HG02885 (cell line): ENCODE data around the gene GBGT1.
"Not testable (repeated sequence)": the region's sequence is repeated elsewhere in the genome, so short reads cannot be mapped to it uniquely, and the experiment has no call there.

Source experiments
- ATAC-seq: cut with Tn5 transposase; IDR thresholded peaks from one replicate; pipeline ENCODE4 v1.9.1; 2021; ENCODE audit warnings: mild to moderate bottlenecking; ENCODE audit not compliant: unreplicated experiment, poor library complexity

The GBGT1 gene

DNA sequence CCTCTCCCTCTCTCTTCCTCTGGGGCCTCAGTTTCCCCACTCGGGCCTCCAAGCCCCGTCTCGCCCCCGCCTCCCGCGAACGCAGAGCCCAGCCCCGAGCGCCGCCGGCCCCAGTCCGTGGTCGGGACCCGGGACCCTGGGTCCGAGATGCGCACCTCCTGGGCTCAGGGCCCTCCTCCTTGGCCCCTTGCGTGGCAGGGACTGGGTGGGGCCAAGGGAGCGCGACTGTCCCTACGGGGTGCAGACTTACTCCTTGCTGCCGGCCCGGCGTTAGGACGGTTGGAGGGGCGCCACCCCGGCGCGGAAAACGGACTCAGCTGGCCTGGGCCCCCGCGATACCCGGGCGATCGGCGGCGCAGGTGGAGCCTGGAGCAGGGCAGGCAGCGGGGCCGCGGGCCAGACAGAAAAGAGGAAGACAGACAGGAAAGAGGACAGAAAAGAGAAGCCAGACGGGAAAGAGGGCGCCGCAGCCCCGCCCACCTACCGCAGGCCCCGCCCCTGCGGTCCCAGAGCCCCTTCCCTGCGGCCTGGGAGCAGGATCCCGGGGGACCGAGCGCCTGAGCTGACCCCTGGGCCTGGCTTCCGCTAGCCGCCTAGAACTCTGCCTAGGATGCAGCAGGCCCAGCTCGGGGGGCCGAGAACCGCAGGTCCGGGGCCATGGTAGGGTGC, at the start of gene GBGT1:
TSS of gene GBGT1 (minus strand) at position 411 of the 669 bp plus-strand sequence. CDS start 1,502 bp downstream, outside the sequence.
- no peak for ATAC-seq

DNA sequence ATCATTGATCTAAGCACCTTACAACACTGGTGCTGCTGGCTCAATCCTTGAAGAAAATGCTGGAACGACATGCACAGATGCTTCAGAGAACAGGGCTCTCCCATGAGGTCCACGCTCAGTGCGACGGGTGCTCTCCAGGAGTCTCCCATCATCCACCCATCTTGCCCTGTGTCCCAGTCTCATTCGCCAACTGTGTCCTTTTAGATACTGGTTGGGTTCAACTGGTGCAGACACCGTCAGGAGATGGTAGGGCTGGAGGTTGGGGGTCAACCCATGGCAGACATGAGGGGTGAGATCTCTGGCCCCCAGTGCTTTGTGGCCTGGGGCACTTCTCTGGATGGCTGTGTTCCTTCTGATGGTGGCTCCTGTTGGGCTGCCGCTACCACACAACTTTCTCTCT, 46.9 kb upstream of the GBGT1 start:
- no peak for ATAC-seq

DNA sequence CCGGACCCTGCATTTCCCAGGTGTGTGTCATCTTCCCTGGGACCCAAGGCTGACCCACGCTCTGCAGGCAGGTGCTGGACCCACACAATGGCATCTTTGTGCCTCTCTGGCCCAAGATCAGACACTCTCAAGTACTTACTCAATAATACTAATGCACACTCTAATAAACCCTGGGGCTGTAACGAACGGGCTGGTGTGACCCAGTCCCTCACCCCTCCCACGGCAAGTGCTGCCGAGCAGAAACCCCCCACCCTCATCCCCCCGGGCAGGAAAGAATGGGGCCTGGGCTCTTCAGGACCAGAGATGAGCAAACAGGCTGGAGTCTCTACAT, 46.5 kb upstream of the GBGT1 start:
- ATAC-seq: no peak

DNA sequence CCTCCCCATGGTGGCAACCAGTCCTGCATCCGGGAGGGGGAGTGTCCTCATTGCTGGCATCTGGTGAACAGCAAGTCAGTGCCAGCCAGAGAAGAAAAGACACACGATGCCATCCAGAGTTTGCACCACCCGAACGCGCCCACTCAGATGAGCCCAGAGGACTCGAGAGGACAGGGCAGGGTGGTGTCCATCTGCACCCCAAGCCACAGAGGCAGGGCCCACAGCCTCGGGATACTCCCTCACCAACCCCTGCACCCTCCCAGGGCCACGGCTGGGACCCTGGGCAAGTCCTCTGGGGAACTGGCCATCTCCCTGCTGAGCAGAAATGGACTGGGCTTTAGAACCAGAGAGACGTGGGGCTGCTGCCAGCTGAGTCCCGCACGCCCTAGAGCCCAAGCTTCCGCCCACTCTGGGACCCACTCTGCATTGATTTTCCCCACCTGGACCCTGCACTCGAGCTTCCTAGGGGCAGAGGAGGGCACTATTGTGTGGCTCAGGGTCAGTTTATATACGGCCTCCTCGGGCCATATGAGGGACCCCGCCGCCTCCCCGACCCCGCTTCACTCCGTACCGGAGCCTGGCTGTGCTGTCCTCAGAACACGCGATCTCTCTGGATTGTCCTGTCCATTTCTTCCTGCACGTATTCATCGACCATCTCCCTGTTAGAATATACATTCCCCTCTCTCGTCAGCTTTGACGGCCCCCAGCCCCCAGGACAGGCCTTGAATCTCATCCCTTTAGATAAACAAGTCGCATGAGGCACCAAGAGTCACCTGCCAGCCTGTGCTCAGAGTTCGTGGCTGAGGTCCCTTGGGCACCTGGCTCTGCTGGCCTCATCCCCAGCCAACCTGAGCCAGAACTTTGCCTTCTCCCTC, 45.9 kb upstream of the GBGT1 start:
- ATAC-seq: not testable (repeated sequence)

DNA sequence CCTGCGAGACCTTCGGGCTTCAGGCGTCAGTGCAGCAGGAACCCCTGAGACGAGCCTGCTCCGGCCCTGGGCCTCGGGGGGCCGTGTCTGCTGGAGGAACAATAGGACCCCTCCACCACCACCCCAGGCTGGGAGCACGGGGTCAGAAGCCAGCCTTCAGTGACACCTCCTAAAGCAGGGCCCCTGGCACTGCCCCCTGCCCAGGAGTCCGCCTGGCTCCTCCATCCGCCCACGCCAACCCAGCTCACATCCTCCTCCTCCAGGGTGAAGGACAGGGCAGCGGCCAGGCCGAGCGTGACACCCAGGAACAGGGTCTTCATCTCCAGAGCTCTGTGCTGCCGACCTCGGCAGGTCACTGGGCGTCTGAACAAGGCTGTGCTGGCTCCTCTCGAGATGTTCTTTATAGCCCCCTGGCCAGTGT, 45.2 kb upstream of the GBGT1 start, which contains the start of gene OBP2B:
TSS of gene OBP2B (minus strand) at position 371 of the 421 bp plus-strand sequence. CDS start at position 320, 51 bp downstream.
- not testable (repeated sequence) for ATAC-seq

DNA sequence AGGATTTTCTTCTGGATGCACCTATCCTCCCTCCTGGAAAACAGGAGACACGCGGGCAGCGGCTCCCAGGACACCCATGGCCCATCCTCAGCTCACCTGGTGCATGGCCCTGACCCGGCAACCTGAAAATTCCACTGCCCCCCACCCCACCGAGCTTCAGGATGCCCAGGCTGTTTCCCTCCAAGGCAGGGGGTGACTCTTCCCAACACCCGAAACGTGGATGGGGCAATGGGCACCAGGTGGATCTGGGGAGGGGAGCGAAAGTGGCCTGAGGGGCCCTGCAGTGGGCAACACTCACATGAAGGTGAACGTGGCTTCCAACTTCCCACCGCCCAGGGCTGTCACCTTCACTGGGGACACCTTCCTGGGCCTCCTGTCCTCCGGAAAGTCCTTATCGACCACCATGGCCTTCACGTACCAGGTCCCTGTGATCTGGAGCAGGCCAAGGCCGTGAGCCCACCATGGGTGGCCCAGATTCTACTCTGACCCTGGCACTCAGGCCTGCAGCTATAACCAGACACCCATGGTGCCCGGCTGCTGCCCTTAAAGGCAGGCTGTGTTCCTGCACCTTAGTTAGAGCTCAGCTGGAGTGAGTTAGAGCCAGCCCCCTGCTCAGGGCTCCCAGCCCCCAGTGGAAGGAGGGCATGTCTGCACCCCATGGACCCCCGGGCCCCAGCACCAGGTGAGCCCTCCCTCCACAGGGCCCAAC, 44.6 kb upstream of the GBGT1 start:
- ATAC-seq: not testable (repeated sequence)

DNA sequence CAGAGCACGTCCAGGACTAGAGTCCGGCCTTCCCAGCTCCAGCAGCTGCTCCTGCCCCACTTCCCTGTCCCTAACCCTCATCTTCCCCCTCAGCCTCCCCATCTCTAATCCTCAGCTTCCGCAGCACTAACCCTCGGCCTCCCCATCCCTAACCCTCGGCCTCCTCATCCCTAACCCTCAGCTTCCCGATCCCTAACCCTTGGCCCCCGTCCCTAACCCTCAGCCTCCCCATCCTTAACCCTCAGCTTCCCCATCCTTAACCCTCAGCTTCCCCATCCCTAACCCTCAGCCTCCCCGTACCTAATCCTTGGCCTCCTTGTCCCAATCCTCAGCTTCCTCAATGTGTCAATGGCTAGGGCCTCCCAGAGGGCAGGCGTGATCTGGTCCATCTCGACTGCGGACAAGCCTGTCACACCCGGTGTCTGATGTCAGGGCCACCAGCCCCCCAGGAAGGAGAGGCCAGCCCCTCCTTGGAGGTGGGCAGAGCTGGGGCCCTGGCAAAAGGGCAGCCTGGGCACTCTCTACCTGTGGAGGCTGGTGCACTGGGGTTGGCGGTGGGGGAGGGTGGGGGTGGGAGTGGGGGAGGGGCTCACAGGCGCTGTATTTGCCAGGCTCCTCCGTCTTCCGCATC, 43.9 kb upstream of the GBGT1 start:
- no peak for ATAC-seq

DNA sequence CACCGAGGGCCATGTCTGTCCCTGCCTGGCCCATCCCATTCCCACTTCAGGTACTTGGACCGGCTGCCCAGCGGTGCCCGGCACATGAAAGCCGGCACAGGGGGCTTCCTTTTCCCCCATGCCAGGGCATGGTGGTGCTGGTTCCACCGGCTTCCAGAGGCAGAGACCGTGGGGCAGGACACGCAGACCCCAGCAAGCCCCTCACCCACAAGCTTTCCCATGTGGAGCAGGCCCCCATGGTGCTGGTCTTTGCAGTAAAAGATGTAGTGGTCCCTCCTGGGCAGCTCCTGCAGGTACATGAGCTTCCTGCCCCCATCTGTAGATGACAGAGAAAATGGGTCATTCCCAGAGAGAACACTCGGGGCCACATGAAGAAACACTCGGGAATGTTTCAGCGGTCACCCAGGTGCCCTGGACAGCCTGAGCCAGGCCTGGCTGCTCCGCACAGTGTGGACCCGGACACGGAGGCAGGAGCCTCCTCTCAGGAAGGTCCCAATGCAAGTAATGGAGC, 43.4 kb upstream of the GBGT1 start:
- ATAC-seq: no peak

DNA sequence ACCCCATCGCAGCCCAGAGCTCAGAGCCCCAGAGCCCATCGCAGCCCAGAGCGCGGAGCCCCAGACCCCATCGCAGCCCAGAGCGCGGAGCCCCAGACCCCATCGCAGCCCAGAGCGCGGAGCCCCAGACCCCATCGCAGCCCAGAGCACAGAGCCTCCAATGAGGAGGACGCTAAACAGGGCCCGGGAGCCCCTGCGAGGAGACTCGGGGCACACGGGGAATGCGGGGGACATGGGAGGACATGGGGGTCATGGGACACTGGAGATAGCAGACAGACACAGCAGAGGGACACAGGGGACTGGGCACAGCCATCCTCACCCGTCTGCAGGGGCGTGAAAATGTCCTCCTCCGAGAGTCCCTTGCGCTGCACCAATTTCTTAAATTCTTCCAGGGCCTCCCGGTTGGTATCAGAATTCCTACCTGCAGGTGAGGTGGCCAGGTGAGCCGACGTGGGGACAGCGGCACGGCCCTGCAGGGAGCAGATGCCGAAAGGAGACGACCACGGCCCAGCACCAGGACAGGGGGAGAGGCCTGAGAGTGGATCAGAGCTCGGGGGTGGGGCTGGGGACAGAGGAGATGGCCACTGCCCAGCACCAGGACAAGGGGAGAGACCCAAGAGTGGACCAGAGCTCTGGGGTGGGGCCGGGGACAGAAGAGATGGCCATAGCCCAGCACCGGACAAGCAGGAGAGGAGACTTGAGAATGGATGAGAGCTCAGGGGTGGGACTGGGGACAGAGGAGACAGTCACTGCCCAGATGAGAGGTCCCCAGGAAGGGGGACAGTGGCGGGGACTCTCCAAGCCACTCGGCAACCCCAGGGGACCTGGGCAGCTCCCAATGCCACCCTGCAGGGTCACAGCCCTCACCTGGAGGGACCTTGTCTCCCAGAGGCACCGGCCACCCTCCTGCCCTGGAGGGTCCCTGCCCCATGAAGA, 42.5 kb upstream of the GBGT1 start:
- ATAC-seq: no peak

DNA sequence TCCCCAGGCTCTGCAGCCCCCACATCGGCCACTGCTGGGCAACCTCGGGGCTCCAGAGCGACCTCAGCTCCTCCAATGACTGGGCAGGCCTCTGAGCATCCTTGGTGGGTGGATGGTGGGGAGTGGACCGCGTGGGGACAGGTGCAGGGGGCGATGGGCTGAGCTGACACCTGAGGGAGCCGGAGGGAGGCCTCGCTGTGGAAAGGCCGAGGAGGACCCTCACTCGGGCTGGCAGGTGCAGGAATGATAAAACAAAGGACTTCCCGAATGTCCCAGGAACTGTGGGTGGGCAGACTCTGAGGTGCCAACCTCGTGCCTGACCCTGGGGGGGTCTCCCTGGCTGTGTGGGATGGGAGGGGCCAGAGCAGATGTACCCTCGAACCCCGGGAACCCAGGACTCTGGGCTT, 41.8 kb upstream of the GBGT1 start:
- not testable (repeated sequence) for ATAC-seq

DNA sequence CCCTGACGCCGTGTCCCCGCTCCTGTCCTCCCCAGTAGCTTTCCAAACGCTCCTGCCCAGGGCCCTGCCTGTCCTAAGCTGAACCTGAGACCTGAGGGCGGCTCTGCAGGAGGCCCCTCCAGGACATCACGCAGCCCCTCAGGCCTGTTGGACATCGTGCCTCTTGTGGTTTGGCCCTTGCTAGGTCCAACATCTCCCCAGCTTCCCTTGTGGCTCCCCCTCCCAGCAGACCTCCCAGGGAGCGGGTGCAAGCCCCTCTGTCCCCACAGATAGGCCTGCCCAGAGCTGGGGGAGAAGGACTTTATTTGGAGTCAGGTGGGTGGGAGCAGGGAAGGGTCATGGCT, 41.3 kb upstream of the GBGT1 start:
- ATAC-seq: no peak

DNA sequence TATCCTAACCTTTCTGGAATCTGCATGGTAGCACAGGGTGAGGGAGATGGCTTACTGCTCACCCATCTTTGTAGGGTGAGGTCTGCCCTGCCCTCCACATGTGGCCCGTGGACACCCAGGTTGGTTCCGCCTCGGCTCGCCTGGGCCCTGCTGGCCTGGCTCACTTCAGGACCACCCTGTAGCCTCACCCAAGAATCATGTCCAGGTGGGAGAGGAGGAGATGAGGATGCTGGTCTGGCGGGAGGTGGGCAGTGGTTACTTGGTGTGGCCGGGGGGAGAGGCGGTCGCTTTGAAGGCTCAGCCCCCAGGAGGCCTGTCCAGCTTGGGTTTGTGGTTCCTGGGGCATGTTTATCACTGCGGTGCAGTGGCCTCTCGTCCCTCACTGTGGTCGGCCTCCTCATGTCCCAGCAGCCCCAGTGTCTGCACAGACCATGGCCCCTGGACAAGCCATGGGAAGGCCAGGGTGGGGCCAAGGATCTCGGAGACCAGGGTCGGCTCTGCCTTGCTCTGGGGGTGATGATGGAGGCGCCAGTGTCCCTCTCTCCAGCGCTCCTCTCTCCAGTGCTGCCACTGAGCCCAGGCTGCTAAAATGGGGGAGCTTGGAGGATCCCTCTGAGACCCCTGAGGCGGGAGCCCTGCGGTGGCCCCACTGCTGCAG, 40.8 kb upstream of the GBGT1 start:
- no peak for ATAC-seq

DNA sequence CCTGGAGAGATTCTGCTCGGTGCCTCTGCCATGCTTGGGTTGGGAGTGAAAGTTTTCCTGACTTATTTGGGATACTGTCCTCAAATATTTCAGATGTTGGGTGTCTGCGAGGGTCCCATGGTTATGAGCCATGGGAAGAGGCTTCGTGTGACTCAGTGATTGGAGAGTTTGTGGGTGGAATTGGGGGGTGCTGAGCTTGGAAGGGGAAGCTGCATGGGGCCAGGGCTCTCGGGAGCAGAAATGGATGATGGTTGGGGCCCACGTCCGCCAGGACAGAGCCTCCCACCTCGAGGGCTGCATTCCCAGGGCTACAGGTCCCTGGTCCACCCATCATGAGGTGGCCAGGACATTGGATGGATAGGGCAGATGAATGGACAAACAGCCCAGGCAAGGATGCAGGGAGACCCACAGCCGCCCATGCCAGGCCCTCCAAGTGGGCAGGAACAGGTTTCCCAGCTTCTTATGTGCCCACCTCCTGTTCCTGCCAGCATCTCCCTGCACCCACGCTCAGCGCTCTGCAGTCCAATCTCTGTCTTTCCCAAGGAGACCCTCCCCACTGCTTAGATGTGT, 39.9 kb upstream of the GBGT1 start:
- ATAC-seq: no peak

DNA sequence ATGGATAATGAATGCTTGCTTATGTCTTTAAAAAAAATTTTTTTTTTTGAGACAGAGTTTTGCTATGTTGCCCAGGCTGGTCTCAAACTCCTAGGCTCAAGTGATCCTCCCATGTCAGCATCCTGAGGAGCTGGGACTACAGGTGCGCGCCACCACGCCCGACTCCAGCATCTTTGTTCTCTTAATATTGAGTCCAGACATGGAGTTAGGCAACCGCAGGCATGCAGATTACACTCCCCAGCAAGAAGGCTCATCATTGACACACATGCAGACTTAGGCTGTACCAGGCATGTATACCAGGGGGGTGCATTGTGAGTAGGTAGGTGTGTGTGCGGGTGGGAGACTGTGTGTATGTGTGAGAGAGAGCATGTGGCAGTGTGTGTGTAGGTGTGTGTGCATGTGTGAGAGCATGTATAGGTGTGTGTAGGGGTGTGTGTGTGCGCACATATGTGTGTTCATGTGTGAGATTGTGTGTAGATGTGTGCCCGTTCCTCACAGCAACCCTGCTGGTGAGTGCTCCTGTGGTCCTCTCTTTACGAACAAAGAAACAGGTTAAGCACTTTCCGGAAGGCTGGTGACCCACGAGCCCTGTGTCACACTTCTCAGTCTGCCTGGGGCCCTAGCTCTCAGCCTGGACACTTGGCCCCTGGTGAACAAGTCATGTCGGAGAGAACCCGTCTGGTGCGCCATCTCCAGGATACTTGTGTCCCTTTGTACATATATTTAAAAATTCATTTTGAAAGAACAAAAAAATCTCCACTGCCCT, 39.2 kb upstream of the GBGT1 start:
- no peak for ATAC-seq

DNA sequence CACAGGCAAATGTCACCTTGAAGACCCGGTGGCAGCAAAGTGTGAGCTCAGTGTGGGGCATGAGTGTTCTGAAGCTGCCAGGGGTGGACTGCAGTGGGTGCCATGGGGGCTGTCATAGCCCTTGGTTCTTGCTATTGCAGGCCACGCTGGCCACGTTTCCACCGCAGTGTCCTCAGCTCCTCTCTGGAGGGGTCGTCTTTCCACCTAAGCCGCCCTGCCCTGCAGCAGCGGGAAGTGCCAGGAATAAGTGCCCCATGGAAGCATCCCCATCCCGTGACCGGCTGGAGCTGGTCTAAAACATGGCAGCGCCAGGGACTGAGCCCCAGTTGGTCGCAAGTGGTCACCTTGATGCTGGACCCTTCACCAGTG, 38.4 kb upstream of the GBGT1 start:
- ATAC-seq: no peak

DNA sequence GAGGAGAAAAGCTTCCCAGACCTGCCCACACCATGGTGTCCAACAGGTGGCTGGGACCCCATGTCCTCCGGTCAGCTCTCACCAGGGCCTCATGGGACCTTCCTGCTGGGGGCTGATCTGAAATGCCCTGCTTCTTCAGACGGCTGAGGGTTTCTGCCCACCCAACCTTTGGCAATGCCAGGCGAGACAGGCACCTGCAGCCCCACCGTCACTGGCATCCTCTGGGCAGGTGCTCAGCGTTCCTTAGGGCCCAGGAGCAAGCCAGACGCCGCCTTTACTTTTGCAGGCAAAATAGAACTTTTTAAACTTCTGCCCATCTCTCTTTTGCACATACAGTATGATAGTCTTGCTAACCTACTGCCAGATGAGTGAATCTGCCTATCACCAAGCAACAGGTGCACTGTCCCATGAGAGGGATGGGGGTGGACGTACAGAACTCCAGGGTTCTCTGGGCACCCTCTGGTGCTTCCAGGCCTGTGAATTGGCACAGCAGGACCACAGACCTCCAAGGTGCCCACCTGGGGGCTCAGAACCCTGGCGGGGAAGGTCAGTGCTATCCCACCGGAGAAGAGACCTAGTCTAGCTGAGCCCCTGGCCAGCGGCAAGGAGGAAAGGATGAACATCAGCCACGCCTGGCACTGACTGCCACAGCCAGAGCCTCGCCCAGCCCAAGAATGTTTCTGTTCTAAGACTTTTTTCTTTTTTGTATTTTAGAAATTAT, 37.9 kb upstream of the GBGT1 start:
- no peak for ATAC-seq

DNA sequence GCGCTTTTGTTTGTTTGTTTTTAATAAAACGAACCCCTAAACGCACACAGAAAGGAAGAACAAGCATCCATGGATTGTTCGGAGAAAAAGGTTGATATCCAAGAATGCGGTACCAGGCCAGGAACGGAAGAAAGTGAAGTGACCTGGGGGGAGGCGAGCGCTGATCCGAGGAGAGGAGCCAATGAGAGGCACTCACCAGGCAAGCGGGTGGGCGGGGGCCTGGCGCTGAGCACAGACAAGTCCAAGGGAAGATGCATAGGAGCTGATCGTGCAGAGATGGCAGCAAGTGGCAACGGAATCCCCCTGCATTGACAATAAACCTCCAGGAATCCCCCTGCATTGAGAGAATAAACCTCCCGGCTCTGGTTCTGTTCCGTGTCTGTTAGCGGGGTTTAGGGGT, 36.9 kb upstream of the GBGT1 start:
- ATAC-seq: no peak
